HepG2 (cell line): Measurements from ENCODE around the gene RBCK1. TPM values are rescaled to one million over a fixed set of nuclear protein-coding genes. Genes with fewer than 3 reads are reported as not detected.
A peak's percentile ranks its signal among the peaks of the same experiment; 100 is the strongest.

Source experiments
- ATAC-seq: fragments of 200-7000 bp; cut with Tn5 transposase; 3 replicates; pipeline ENCODE4 v1.9.1; 2020; ENCODE audit warnings: mild to moderate bottlenecking, moderate library complexity
- BruUV-seq: library from RNA; stranded (reverse); fragments of 400-500 nt; replicated peaks from 2 replicates; lab custom pipeline; 2021; lab: Mats Ljungman, UMichigan
- CTCF ChIA-PET: fragments of 300-600 bp; formaldehyde crosslinking; extraction: SDS; loops from one replicate; lab custom pipeline; 2021; ENCODE audit warnings: low total read pairs, inconsistent platforms, low intra/inter-chr PET ratio; lab: Yijun Ruan, JAX
- POLR2A ChIA-PET: fragments of 350-600 bp; sonication (Branson Sonifier 250); formaldehyde crosslinking; loops from one replicate; lab custom pipeline; 2020; ENCODE audit warnings: antibody characterized with exemption, inconsistent platforms; lab: Yijun Ruan, JAX
- DNase-seq: peaks from one replicate; pipeline ENCODE4 v3.0.0-alpha.2; 2015; ENCODE audit warnings: low spot score
- FAIRE-seq: peaks from 3 replicates; lab custom pipeline; 2011; peaks lifted over from hg19 to GRCh38; lab: Jason Lieb, UNC
- H2AFZ ChIP-seq: one replicate; pipeline ENCODE4 v1.6.1; 2011; ENCODE audit warnings: low read length, inconsistent platforms
- H3K27ac ChIP-seq: fragments of 300-600 bp; 3 replicates; pipeline ENCODE4 v1.8.0; 2011; ENCODE audit warnings: mixed run types, mild to moderate bottlenecking, mixed read lengths, low read length, inconsistent platforms; ENCODE audit not compliant: insufficient read depth; ENCODE audit errors: extremely low read length
- H3K27me3 ChIP-seq, 2 experiments: fragments of 200-600 bp in 1 of 2; 2 replicates in 1 of 2; 3 replicates in 1 of 2; pipeline versions ENCODE4 v1.6.0 to v1.8.0; 2011; ENCODE audit warnings: low read length in 2 of 2, mild to moderate bottlenecking in 2 of 2, moderate library complexity in 2 of 2, inconsistent platforms in 1 of 2; ENCODE audit not compliant: insufficient read depth in 2 of 2, control insufficient read depth in 1 of 2
- H3K36me3 ChIP-seq, 2 experiments: fragments of 200-600 bp in 1 of 2; replicated peaks in 1 of 2; 2 replicates in 1 of 2; 3 replicates in 1 of 2; pipeline versions ENCODE4 v1.5.1 to v1.8.0; 2011; ENCODE audit warnings: low read length in 2 of 2, inconsistent platforms in 1 of 2; ENCODE audit not compliant: insufficient read depth in 2 of 2, control insufficient read depth in 1 of 2
- H3K4me1 ChIP-seq: 2 replicates; pipeline ENCODE4 v1.5.1; 2012; ENCODE audit warnings: low read length, inconsistent platforms; ENCODE audit not compliant: insufficient read depth
- H3K4me2 ChIP-seq: 2 replicates; pipeline ENCODE4 v1.6.0; 2011; ENCODE audit warnings: low read depth, low read length, inconsistent platforms
- H3K4me3 ChIP-seq, 3 experiments: fragments of 200-600 bp in 1 of 3; sonication (generic), shearing (Covaris generic) in 1 of 3; replicated peaks in 1 of 3; 2 replicates each; pipeline ENCODE4 v1.5.1; 2011 to 2016; ENCODE audit warnings: low read length in 3 of 3, inconsistent platforms in 2 of 3, low read depth in 2 of 3, mild to moderate bottlenecking in 2 of 3, control low read depth in 1 of 3, mixed read lengths in 1 of 3; ENCODE audit not compliant: insufficient read depth in 1 of 3
- H3K79me2 ChIP-seq: one replicate; pipeline ENCODE4 v1.6.1; 2011; ENCODE audit warnings: low read length, inconsistent platforms; ENCODE audit not compliant: insufficient read depth
- H3K9ac ChIP-seq: 2 replicates; pipeline ENCODE4 v1.6.0; 2011; ENCODE audit warnings: mild to moderate bottlenecking, low read depth, low read length, inconsistent platforms; ENCODE audit not compliant: insufficient read depth
- H3K9me3 ChIP-seq: 2 replicates; pipeline ENCODE4 v1.5.1; 2012; ENCODE audit warnings: mild to moderate bottlenecking, low read length
- H4K20me1 ChIP-seq: 2 replicates; pipeline ENCODE4 v1.6.0; 2011; ENCODE audit warnings: inconsistent platforms, mild to moderate bottlenecking, low read length, moderate library complexity; ENCODE audit not compliant: insufficient read depth
- AGO2 ChIP-seq: fragments of 200-400 bp; formaldehyde crosslinking; optimal IDR thresholded peaks from 2 replicates; pipeline ENCODE3; 2017; ENCODE audit warnings: mild to moderate bottlenecking, low read depth, low read length, moderate library complexity
- ARNT2 ChIP-seq: sonication (generic); formaldehyde crosslinking; IDR thresholded peaks from 2 replicates; pipeline ENCODE4 v1.8.0; 2022; ENCODE audit warnings: mild to moderate bottlenecking, low read depth, missing genetic modification reagents, moderate library complexity
- GATAD1 ChIP-seq: IDR thresholded peaks from 2 replicates; pipeline ENCODE4 v1.6.1; 2016; ENCODE audit warnings: missing genetic modification reagents, missing compliant biosample characterization
- KDM2A ChIP-seq: sonication (generic); formaldehyde crosslinking; IDR thresholded peaks from 2 replicates; pipeline ENCODE4 v1.4.0; 2020; ENCODE audit warnings: low read depth, missing genetic modification reagents, borderline replicate concordance
- MTA1 ChIP-seq: sonication (generic); formaldehyde crosslinking; IDR thresholded peaks from 2 replicates; pipeline ENCODE4 v1.4.0; 2020; ENCODE audit warnings: missing genetic modification reagents, mild to moderate bottlenecking, borderline replicate concordance
- SOX6 ChIP-seq, 2 experiments: fragments of 450-650 bp in 1 of 2; sonication (generic) in 1 of 2; formaldehyde crosslinking in 1 of 2; IDR thresholded peaks; 2 replicates each; pipeline versions ENCODE4 v1.4.0 to v1.6.1; 2017 to 2020; ENCODE audit warnings: antibody characterized with exemption in 1 of 2, mild to moderate bottlenecking in 1 of 2, missing genetic modification reagents in 1 of 2
- ZFP37 ChIP-seq: sonication (generic); formaldehyde crosslinking; IDR thresholded peaks from 2 replicates; pipeline ENCODE4 v1.4.0; 2020; ENCODE audit warnings: missing genetic modification reagents, borderline replicate concordance
- ZFP41 ChIP-seq: sonication (generic); formaldehyde crosslinking; IDR thresholded peaks from 2 replicates; pipeline ENCODE4 v1.4.0; 2020; ENCODE audit warnings: mild to moderate bottlenecking, missing genetic modification reagents, borderline replicate concordance
- ZMYM3 ChIP-seq: sonication (generic); formaldehyde crosslinking; IDR thresholded peaks from 2 replicates; pipeline ENCODE4 v1.5.1; 2020; ENCODE audit warnings: mild to moderate bottlenecking, missing genetic modification reagents
- ZNF326 ChIP-seq: sonication (generic); formaldehyde crosslinking; IDR thresholded peaks from 2 replicates; pipeline ENCODE4 v1.4.0; 2020; ENCODE audit warnings: missing genetic modification reagents, borderline replicate concordance
- ZNF441 ChIP-seq: sonication (generic); formaldehyde crosslinking; IDR thresholded peaks from 2 replicates; pipeline ENCODE4 v1.7.0; 2021; ENCODE audit warnings: missing genetic modification reagents, borderline replicate concordance
- ZNF557 ChIP-seq: sonication (generic); formaldehyde crosslinking; IDR thresholded peaks from 2 replicates; pipeline ENCODE4 v1.4.0; 2020; ENCODE audit warnings: missing genetic modification reagents
- ZNF674 ChIP-seq: sonication (generic); formaldehyde crosslinking; IDR thresholded peaks from 2 replicates; pipeline ENCODE4 v1.5.0; 2020; ENCODE audit warnings: low read depth, mild to moderate bottlenecking, missing genetic modification reagents
- ZSCAN29 ChIP-seq: sonication (generic); formaldehyde crosslinking; conservative IDR thresholded peaks from 2 replicates; pipeline ENCODE4 v1.4.0; 2020; ENCODE audit warnings: mild to moderate bottlenecking, missing genetic modification reagents
- WGBS: methylation state at CpG from one replicate; pipeline ENCODE4 v1.1.6; 2017; ENCODE audit warnings: low lambda C conversion rate; 5-methylcytosine and 5-hydroxymethylcytosine counted together
- in situ Hi-C: cut with HindIII; loops from 2 replicates; pipeline ENCODE4 v1.10.0; 2017; ENCODE audit warnings: low pct_unique_long_range_greater_than_20kb; ENCODE audit not compliant: extremely low pct_ligation_motif_present
- intact Hi-C: fragments of 100-400 bp; cut with micrococcal nuclease; formaldehyde crosslinking; loops from one replicate; pipeline ENCODE4 v1.10.0; 2022; ENCODE audit not compliant: unreplicated experiment
- polyA plus RNA-seq, 8 experiments: library from polyadenylated mRNA; depleted of rRNA in 3 of 8; stranded (reverse) in 7 of 8; unstranded in 1 of 8; fragments of >200 nt; fragmentation: Illumina TruSeq in 4 of 8; extraction: Trizol in 4 of 8; gene quantifications; 2 replicates each; pipeline versions ENCODE4 v1.2.1 to v1.2.3, GENCODE V29; 2011 to 2016; ENCODE audit warnings: low read depth in 4 of 8, missing spikeins in 1 of 8, mixed read lengths in 1 of 8; ENCODE audit not compliant: insufficient read depth in 1 of 8
- total RNA-seq, 5 experiments: library from RNA; depleted of rRNA; stranded (reverse); fragments of >200 nt; fragmentation: Illumina TruSeq; extraction: Trizol; gene quantifications; 2 replicates each; pipeline ENCODE4 v1.2.3, GENCODE V29; 2016; ENCODE audit warnings: low read depth in 1 of 5
- TF ChIP-seq, protein P1 (sequence below): sonication (generic); formaldehyde crosslinking; IDR thresholded peaks from 2 replicates; pipeline ENCODE4 v1.4.0; 2020; ENCODE audit warnings: mild to moderate bottlenecking, missing genetic modification reagents
- TF ChIP-seq, protein P2 (sequence below): sonication (generic); formaldehyde crosslinking; conservative IDR thresholded peaks from 2 replicates; pipeline ENCODE4 v1.8.1; 2023; ENCODE audit warnings: missing genetic modification reagents
- TF ChIP-seq, protein P3 (sequence below): IDR thresholded peaks from 2 replicates; pipeline ENCODE4 v1.6.1; 2012; ENCODE audit warnings: inconsistent platforms
- TF ChIP-seq, protein P4 (sequence below): sonication (generic); formaldehyde crosslinking; IDR thresholded peaks from 2 replicates; pipeline ENCODE4 v1.4.0; 2020; ENCODE audit warnings: missing genetic modification reagents

The RBCK1 gene
- total and polyA plus RNA-seq, 2 of the 13 experiments (the other 11 are each of a cell fraction or from before 2014, with no cell fraction given) = 149 to 215 TPM

DNA sequence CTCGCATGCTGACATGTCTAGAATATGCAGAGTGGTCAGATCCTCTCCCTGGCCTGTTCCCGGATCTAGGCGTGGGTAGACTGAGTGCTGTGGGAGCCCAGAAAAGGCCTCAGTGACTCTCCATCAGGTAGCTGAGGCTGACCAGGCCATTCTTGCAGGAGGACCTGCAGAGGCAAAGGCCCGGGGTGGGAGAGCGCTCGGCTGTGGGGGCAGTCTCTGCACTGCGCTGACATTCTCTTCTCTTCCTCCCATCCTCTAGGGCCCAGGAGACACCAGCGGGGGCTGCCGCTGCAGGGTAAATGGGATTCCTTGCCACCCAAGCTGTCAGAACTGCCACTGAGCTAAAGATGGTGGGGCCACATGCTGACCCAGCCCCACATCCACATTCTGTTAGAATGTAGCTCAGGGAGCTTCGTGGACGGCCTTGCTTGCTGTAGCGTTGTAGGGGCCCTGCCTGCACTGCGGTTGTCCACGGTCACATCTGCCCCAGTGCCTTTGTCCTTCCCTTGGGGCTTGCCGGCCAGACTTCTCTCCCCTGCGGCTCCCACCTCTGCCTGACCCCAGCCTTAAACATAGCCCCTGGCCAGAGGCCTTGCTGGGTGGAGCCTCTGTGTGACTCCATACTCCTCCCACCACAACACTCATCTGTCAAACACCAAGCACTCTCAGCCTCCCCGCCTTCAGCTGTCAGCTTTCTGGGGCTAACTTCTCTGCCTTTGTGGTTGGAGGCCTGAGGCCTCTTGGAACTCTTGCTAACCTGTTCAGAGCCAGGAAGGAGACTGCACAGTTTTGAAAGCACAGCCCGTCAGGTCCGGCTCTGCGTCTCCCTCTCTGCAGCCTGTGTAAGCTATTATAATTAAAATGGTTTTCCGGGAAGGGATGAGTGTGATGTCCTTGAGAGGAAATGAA, 22.2 kb downstream of the RBCK1 start:
- Histone ChIP-seq H3K9me3 (no peaks in the 10 kb centered on the region), H3K79me2 (no peaks in the 10 kb centered on the region), H3K4me1 (0 out of 2 replicates have a peak, but pooled peaks cover 7% of the 10 kb centered on the region), H3K36me3 (peaks cover 31 to 55% of the 10 kb centered on the region in 2 experiments), H3K27me3 (no peaks in the 10 kb centered on the region), H3K4me2 (no peak overlapping the region), H4K20me1 (no peaks in the 10 kb centered on the region), H3K4me3 (no peak overlapping the region), H3K27ac (no peak overlapping the region), H2AFZ (no peak overlapping the region), H3K9ac (no peak overlapping the region)
- DNase-seq (no peak), FAIRE-seq (no peak), ATAC-seq (no peak)
- ChIA-PET POLR2A (interaction anchor here (0.6 to 5.7 kb wide), 10 partner anchors 8 to 83 kb away, joined by 4 to 61 read pairs (median 15); partner anchors contain the start of genes NRSN2, RBCK1 and TRIB3), CTCF (interaction anchor here (0.8 to 3.7 kb wide), 10 partner anchors 40 to 100 kb away, joined by 3 to 106 read pairs (median 7); no protein-coding TSS in a partner anchor)
- in situ Hi-C loops (loop anchor here (5.0 kb wide), 1 partner anchor 78 kb away; no protein-coding TSS in a partner anchor), intact Hi-C loops (no loop called here)
- BruUV-seq = no TSS peak
- 97% methylated on average over 21 of the region's 21 CpGs for WGBS
- no peak for TF ChIP-seq ZNF557
- 0 out of 2 replicates have a peak, but pooled peaks have one; percentile 6 for TF ChIP-seq ZSCAN29 (CRISPR knock-in tag)
- TF ChIP-seq ZFP37 = no peak
- TF ChIP-seq ZMYM3 (CRISPR knock-in tag) = no peak
- TF ChIP-seq, protein P1, sequence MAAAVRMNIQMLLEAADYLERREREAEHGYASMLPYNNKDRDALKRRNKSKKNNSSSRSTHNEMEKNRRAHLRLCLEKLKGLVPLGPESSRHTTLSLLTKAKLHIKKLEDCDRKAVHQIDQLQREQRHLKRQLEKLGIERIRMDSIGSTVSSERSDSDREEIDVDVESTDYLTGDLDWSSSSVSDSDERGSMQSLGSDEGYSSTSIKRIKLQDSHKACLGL (CRISPR knock-in tag) = 0 out of 2 replicates have a peak, but pooled peaks have one; percentile 5
- no peak for TF ChIP-seq GATAD1
- TF ChIP-seq ZNF674 (CRISPR knock-in tag) = 0 out of 2 replicates have a peak, but pooled peaks have one; percentile 39
- 0 out of 2 replicates have a peak, but pooled peaks have one; percentile 49 for TF ChIP-seq ZNF326 (CRISPR knock-in tag)
- TF ChIP-seq, protein P2, sequence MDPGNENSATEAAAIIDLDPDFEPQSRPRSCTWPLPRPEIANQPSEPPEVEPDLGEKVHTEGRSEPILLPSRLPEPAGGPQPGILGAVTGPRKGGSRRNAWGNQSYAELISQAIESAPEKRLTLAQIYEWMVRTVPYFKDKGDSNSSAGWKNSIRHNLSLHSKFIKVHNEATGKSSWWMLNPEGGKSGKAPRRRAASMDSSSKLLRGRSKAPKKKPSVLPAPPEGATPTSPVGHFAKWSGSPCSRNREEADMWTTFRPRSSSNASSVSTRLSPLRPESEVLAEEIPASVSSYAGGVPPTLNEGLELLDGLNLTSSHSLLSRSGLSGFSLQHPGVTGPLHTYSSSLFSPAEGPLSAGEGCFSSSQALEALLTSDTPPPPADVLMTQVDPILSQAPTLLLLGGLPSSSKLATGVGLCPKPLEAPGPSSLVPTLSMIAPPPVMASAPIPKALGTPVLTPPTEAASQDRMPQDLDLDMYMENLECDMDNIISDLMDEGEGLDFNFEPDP (CRISPR knock-in tag) = 0 out of 2 replicates have a peak, but pooled peaks have one; percentile 64
- TF ChIP-seq, protein P3, sequence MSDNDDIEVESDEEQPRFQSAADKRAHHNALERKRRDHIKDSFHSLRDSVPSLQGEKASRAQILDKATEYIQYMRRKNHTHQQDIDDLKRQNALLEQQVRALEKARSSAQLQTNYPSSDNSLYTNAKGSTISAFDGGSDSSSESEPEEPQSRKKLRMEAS = peak; percentile 23; the same call in 1 of the 2 replicates
- TF ChIP-seq, protein P4, sequence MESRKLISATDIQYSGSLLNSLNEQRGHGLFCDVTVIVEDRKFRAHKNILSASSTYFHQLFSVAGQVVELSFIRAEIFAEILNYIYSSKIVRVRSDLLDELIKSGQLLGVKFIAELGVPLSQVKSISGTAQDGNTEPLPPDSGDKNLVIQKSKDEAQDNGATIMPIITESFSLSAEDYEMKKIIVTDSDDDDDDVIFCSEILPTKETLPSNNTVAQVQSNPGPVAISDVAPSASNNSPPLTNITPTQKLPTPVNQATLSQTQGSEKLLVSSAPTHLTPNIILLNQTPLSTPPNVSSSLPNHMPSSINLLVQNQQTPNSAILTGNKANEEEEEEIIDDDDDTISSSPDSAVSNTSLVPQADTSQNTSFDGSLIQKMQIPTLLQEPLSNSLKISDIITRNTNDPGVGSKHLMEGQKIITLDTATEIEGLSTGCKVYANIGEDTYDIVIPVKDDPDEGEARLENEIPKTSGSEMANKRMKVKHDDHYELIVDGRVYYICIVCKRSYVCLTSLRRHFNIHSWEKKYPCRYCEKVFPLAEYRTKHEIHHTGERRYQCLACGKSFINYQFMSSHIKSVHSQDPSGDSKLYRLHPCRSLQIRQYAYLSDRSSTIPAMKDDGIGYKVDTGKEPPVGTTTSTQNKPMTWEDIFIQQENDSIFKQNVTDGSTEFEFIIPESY = 0 out of 2 replicates have a peak, but pooled peaks have one; percentile 14
- no peak for TF ChIP-seq ARNT2 (CRISPR knock-in tag)
- TF ChIP-seq KDM2A (CRISPR knock-in tag) = no peak; the same call in 1 of the 2 replicates
- TF ChIP-seq ZNF441 (CRISPR knock-in tag) = no peak
- TF ChIP-seq ZFP41 (CRISPR knock-in tag) = no peak
- peak; percentile 73 for TF ChIP-seq AGO2
- no peak for TF ChIP-seq SOX6 (IDR thresholded peaks at IDR 0.05)
- TF ChIP-seq SOX6 (CRISPR knock-in tag; IDR thresholded peaks at IDR 0.05) = 0 out of 2 replicates have a peak, but pooled peaks have one; percentile 21
- TF ChIP-seq MTA1 (CRISPR knock-in tag) = 0 out of 2 replicates have a peak, but pooled peaks have one; percentile 23
